ENCODE results near the gene PUM1. TPM values are rescaled to one million over a fixed set of nuclear protein-coding genes. Genes with fewer than 3 reads are reported as not detected.
A peak's percentile ranks its signal among the peaks of the same experiment; 100 is the strongest.

The PUM1 gene
- total RNA-seq, 2 donors from 2014 or later: 30.9 to 32.3 TPM

GRCh38 chr1:30981172-30981571 lies 84.3 kb downstream of the PUM1 start:
- Histone ChIP-seq H3K4me3 (no peak overlapping the region), H3K27me3 (no peaks in the 10 kb centered on the region), H3K9me3 (no peaks in the 10 kb centered on the region), H3K36me3 (replicated peaks in 1 of 2; ENCODE audit: insufficient read depth in 1 of 2, low read depth in 2 of 2) (peaks cover 0 to 5% of the 10 kb centered on the region in 2 donors), H3K4me1 (peaks cover 36% of the 10 kb centered on the region), H3K27ac (no peak overlapping the region)
- ATAC-seq (no peak), DNase-seq (no peak)
- intact Hi-C loops (cut with DNase I): no loop called here
- WGBS, 2 donors: 84 to 96% methylated on average over 6 of the region's 6 CpGs
- no peak for TF ChIP-seq POLR2A (IDR thresholded peaks at IDR 0.05)
- TF ChIP-seq, protein P1, sequence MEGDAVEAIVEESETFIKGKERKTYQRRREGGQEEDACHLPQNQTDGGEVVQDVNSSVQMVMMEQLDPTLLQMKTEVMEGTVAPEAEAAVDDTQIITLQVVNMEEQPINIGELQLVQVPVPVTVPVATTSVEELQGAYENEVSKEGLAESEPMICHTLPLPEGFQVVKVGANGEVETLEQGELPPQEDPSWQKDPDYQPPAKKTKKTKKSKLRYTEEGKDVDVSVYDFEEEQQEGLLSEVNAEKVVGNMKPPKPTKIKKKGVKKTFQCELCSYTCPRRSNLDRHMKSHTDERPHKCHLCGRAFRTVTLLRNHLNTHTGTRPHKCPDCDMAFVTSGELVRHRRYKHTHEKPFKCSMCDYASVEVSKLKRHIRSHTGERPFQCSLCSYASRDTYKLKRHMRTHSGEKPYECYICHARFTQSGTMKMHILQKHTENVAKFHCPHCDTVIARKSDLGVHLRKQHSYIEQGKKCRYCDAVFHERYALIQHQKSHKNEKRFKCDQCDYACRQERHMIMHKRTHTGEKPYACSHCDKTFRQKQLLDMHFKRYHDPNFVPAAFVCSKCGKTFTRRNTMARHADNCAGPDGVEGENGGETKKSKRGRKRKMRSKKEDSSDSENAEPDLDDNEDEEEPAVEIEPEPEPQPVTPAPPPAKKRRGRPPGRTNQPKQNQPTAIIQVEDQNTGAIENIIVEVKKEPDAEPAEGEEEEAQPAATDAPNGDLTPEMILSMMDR (IDR thresholded peaks at IDR 0.05): no peak

DNA sequence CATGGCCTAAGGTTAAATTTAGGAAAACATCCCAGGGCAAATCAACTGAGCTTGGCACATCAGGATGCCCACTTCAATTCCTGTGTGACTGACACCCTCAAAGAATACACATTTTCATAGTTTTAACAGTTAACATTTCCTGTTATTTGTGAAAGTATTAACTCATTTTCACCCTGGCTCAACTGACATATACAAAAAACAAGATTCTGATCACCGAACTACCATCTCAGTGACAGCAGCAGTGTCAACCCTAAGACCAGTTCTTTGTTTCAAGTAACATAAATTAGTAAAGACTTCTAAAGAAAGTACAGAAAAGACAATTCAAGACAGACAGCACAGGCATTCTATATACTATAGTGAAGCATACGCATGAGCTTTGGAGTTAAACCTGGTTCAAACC lies 88.0 kb downstream of the PUM1 start:
- Histone ChIP-seq H3K27me3 (no peaks in the 10 kb centered on the region), H3K27ac (no peak overlapping the region), H3K4me1 (peaks cover 34% of the 10 kb centered on the region), H3K4me3 (no peak overlapping the region), H3K36me3 (replicated peaks in 1 of 2; ENCODE audit: insufficient read depth in 1 of 2, low read depth in 2 of 2) (peaks cover 0 to 8% of the 10 kb centered on the region in 2 donors), H3K9me3 (no peaks in the 10 kb centered on the region)
- intact Hi-C loops (cut with DNase I): no loop called here
- TF ChIP-seq, protein P1 (IDR thresholded peaks at IDR 0.05): no peak
- TF ChIP-seq POLR2A (IDR thresholded peaks at IDR 0.05): no peak
- 94 to 96% methylated on average over 2 of the region's 2 CpGs for WGBS, 2 donors
- DNase-seq (no peak), ATAC-seq (no peak)

- H3K27ac ChIP-seq: peak overlapping the region in 2 of 4 donors; percentile 1 to 74
- no peak for TF ChIP-seq POLR2A (IDR thresholded peaks at IDR 0.05)
- TF ChIP-seq, protein P1 (IDR thresholded peaks at IDR 0.05): peak in 1 of 7 experiments; percentile 8
- no peaks in the 10 kb centered on the region for H3K27me3 ChIP-seq
- no peak overlapping the region for H3K4me3 ChIP-seq
- DNase-seq: no peak
- 79 to 83% methylated on average over 5 of the region's 5 CpGs for WGBS, 2 donors
- intact Hi-C loops (cut with DNase I): no loop called here
- ATAC-seq: peak; percentile 17
- peaks cover 0 to 8% of the 10 kb centered on the region in 2 donors for H3K36me3 ChIP-seq (replicated peaks in 1 of 2; ENCODE audit: insufficient read depth in 1 of 2, low read depth in 2 of 2)
- no peaks in the 10 kb centered on the region for H3K9me3 ChIP-seq
- H3K4me1 ChIP-seq: peaks cover 30% of the 10 kb centered on the region
Measured at GRCh38 chr1:30977105-30977504, 88.4 kb downstream of the PUM1 start.

DNA sequence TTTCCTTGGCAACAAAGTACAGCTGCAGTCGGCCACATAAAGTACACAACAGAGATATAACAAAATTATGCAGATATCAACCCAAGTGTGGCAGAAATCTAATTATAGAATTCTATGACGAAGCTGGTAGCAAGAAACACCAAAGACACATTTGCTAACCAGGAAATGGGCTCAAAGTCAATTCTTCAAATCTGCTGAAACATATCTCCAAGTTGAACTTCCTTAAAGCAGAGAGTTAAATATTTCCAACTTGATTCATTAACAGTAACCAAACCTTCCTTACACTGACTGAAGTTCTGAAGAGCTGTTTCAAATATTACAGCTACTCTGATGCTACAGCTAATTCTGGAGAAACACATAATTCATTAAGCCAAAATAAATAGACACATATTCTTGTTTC lies 89.4 kb downstream of the PUM1 start:
- ATAC-seq: peak; percentile 68
- H3K27ac ChIP-seq: peak overlapping the region in 3 of 4 donors; percentile 1 to 74 (median 51)

More for the DNA sequence above, 89.4 kb downstream of the PUM1 start:
- Histone ChIP-seq H3K27me3 (no peaks in the 10 kb centered on the region), H3K9me3 (no peaks in the 10 kb centered on the region), H3K4me3 (no peak overlapping the region), H3K36me3 (replicated peaks in 1 of 2; ENCODE audit: insufficient read depth in 1 of 2, low read depth in 2 of 2) (peaks cover 0 to 8% of the 10 kb centered on the region in 2 donors), H3K4me1 (peaks cover 30% of the 10 kb centered on the region)
- peak in 1 of 4 donors; percentile 27 for DNase-seq
- intact Hi-C loops (cut with DNase I): no loop called here
- 9% methylated on average over 2 of the region's 2 CpGs for WGBS, 2 donors
- TF ChIP-seq, protein P1 (IDR thresholded peaks at IDR 0.05): no peak
- no peak for TF ChIP-seq POLR2A (IDR thresholded peaks at IDR 0.05)
